Measurements from ENCODE around the gene MMP10. TPM values are rescaled to one million over a fixed set of nuclear protein-coding genes. Genes with fewer than 3 reads are reported as not detected.

Gene MMP10
- polyA plus RNA-seq, 1 of the 3 experiments (the other 2 are of a cell fraction), result 1.4 TPM

GRCh38 chr11:102819491-102819890 is 39.1 kb upstream of the MMP10 start:
- Histone ChIP-seq H3K27me3 (ENCODE audit: insufficient read depth) (no peaks in the 10 kb centered on the region), H3K36me3 (replicated peaks in 1 of 2; ENCODE audit: control insufficient read depth in 1 of 2, insufficient read depth in 2 of 2, low read length in 1 of 2) (no peaks in the 10 kb centered on the region), H3K4me2 (no peak overlapping the region), H2AFZ (ENCODE audit: low read depth) (no peak overlapping the region), H3K9me3 (peaks cover 6% of the 10 kb centered on the region; the same call in 1 of the 2 replicates), H3K9ac (no peak overlapping the region), H3K4me3 (ENCODE audit: low read depth in 2 of 2, low read length in 1 of 2) (no peak overlapping the region), H3K4me1 (ENCODE audit: control insufficient read depth in 1 of 2, insufficient read depth in 2 of 2, low read depth in 1 of 2, low read length in 1 of 2) (no peaks in the 10 kb centered on the region), H3K9me2 (no peaks in the 10 kb centered on the region), H4K20me1 (ENCODE audit: insufficient read depth) (no peaks in the 10 kb centered on the region), H3F3A (replicated peaks; ENCODE audit: insufficient read depth) (no peaks in the 10 kb centered on the region), H3K79me2 (ENCODE audit: insufficient read depth) (no peaks in the 10 kb centered on the region), H3K27ac (ENCODE audit: low read depth in 2 of 2, low read length in 1 of 2) (no peak overlapping the region)
- ChIA-PET CTCF (no interaction called here), POLR2A (no interaction called here)
- DNase-seq, result no peak
- no peak for TF ChIP-seq ZBTB33 (IDR thresholded peaks at IDR 0.05; ENCODE audit: borderline replicate concordance, low read depth)
- no peak for TF ChIP-seq MXI1 (IDR thresholded peaks at IDR 0.05; ENCODE audit: low read depth, low read length)
- TF ChIP-seq USF2 (IDR thresholded peaks at IDR 0.05; ENCODE audit: borderline replicate concordance, low read depth, low read length), result no peak
- no peak for TF ChIP-seq RXRA (IDR thresholded peaks at IDR 0.05; ENCODE audit: borderline replicate concordance, low read depth)
- TF ChIP-seq MEF2A (IDR thresholded peaks at IDR 0.05; ENCODE audit: borderline replicate concordance, low read depth), result no peak
- no peak for TF ChIP-seq MAX (IDR thresholded peaks at IDR 0.05; ENCODE audit: low read depth)
- no peak for TF ChIP-seq RCOR1 (IDR thresholded peaks at IDR 0.05; ENCODE audit: low read length)
- TF ChIP-seq TEAD4 (IDR thresholded peaks at IDR 0.05; ENCODE audit: borderline replicate concordance, insufficient read depth), result no peak
- TF ChIP-seq RFX5 (IDR thresholded peaks at IDR 0.05; ENCODE audit: low read length), result no peak
- TF ChIP-seq FOSL2 (IDR thresholded peaks at IDR 0.05; ENCODE audit: borderline replicate concordance, low read depth), result no peak
- no peak for TF ChIP-seq TAF1 (IDR thresholded peaks at IDR 0.05; ENCODE audit: borderline replicate concordance, low read depth, low read length)
- whole genome bisulfite sequencing (ENCODE audit: low lambda C conversion rate), result 10% methylated on average over 2 of the region's 6 CpGs

- Histone ChIP-seq H3K4me3 (ENCODE audit: low read depth in 2 of 2, low read length in 1 of 2) (no peak overlapping the region), H3K27ac (ENCODE audit: low read depth in 2 of 2, low read length in 1 of 2) (no peak overlapping the region), H3K4me1 (ENCODE audit: control insufficient read depth in 1 of 2, insufficient read depth in 2 of 2, low read depth in 1 of 2, low read length in 1 of 2) (no peaks in the 10 kb centered on the region; a peak in 1 of 4 replicates), H3K9me2 (no peaks in the 10 kb centered on the region), H3K9ac (no peak overlapping the region), H3K4me2 (no peak overlapping the region), H3F3A (replicated peaks; ENCODE audit: insufficient read depth) (no peaks in the 10 kb centered on the region), H3K27me3 (ENCODE audit: insufficient read depth) (no peaks in the 10 kb centered on the region), H3K36me3 (replicated peaks in 1 of 2; ENCODE audit: control insufficient read depth in 1 of 2, insufficient read depth in 2 of 2, low read length in 1 of 2) (no peaks in the 10 kb centered on the region), H2AFZ (ENCODE audit: low read depth) (no peak overlapping the region), H3K9me3 (peaks cover 6% of the 10 kb centered on the region; the same call in 1 of the 2 replicates), H3K79me2 (ENCODE audit: insufficient read depth) (no peaks in the 10 kb centered on the region), H4K20me1 (ENCODE audit: insufficient read depth) (no peaks in the 10 kb centered on the region)
- DNase-seq, result no peak
- TF ChIP-seq USF1 (IDR thresholded peaks at IDR 0.05; ENCODE audit: borderline replicate concordance, low read depth) (no peak), SIN3A (IDR thresholded peaks at IDR 0.05; ENCODE audit: borderline replicate concordance, low read depth, low read length) (no peak), GABPA (IDR thresholded peaks at IDR 0.05; ENCODE audit: low read depth) (no peak), RFX5 (IDR thresholded peaks at IDR 0.05; ENCODE audit: low read length) (no peak), IRF3 (IDR thresholded peaks at IDR 0.05; ENCODE audit: low read depth, low read length) (no peak), EZH2phosphoT487 (IDR thresholded peaks at IDR 0.05; ENCODE audit: borderline replicate concordance, low read depth) (no peak), REST (IDR thresholded peaks at IDR 0.05; ENCODE audit: low read depth, low read length) (no peak), POLR2AphosphoS5 (IDR thresholded peaks at IDR 0.05; ENCODE audit: low read depth, low read length) (no peak)
- POLR2A ChIA-PET, result no interaction called here
- WGBS (ENCODE audit: low lambda C conversion rate), result 44% methylated on average over 1 of the region's 1 CpG
- CTCF ChIA-PET, result no interaction called here
Measured at GRCh38 chr11:102813484-102813883, 33.1 kb upstream of the MMP10 start.

Measured in SK-N-SH (cell line).